Activated CD8-positive, alpha-beta T cell treated with anti-CD3 and anti-CD28 coated beads for 36 hours (primary cell): ENCODE data around the gene PDF. TPM values are rescaled to one million over a fixed set of nuclear protein-coding genes. Genes with fewer than 3 reads are reported as not detected.
"Not testable (repeated sequence)": the region's sequence is repeated elsewhere in the genome, so short reads cannot be mapped to it uniquely, and the experiment has no call there.

ENCODE experiments used
- ATAC-seq: fragments of 200-7000 bp; cut with Tn5 transposase; one replicate; pipeline ENCODE4 v1.10.0; 2021; ENCODE audit warnings: mild to moderate bottlenecking, moderate library complexity
- CTCF ChIA-PET: fragments of 350-600 bp; sonication (Branson Sonifier 250); formaldehyde crosslinking; loops from one replicate; lab custom pipeline; 2021; ENCODE audit warnings: antibody characterized with exemption; lab: Charles Lee
- POLR2A ChIA-PET: fragments of 350-600 bp; sonication (Branson Sonifier 250); formaldehyde crosslinking; loops from one replicate; lab custom pipeline; 2021; ENCODE audit warnings: antibody characterized with exemption; lab: Charles Lee
- DNase-seq: peaks from one replicate; pipeline ENCODE4 v3.0.0-alpha.2; 2020
- H3K27ac Mint-ChIP-seq: one replicate; pipeline ENCODE4 v1.8.0; 2021; ENCODE audit warnings: mild to moderate bottlenecking, mixed read lengths
- H3K27me3 Mint-ChIP-seq: one replicate; pipeline ENCODE4 v1.8.0; 2021; ENCODE audit warnings: mixed read lengths
- H3K36me3 Mint-ChIP-seq: one replicate; pipeline ENCODE4 v1.8.0; 2021; ENCODE audit warnings: low read depth, mixed read lengths
- H3K4me1 Mint-ChIP-seq: one replicate; pipeline ENCODE4 v1.8.0; 2021; ENCODE audit warnings: low read depth, mixed read lengths
- H3K4me3 Mint-ChIP-seq: one replicate; pipeline ENCODE4 v1.8.0; 2021; ENCODE audit warnings: mild to moderate bottlenecking, moderate library complexity, mixed read lengths
- H3K9me3 Mint-ChIP-seq: one replicate; pipeline ENCODE4 v1.8.0; 2021; ENCODE audit warnings: mixed read lengths
- CTCF ChIP-seq: fragments of 200-600 bp; IDR thresholded peaks from one replicate; pipeline ENCODE4 v1.8.0; 2022; ENCODE audit warnings: antibody characterized with exemption, mild to moderate bottlenecking
- intact Hi-C: fragments of 100-400 bp; cut with micrococcal nuclease; formaldehyde crosslinking; loops from one replicate; pipeline ENCODE4 v1.10.0; 2022
- total RNA-seq, 2 experiments: library from RNA; stranded (reverse); gene quantifications; one replicate each; pipeline ENCODE4 v1.2.3, GENCODE V29; 2021

Gene PDF
- total RNA-seq, 2 experiments from 2014 or later = 16.1 to 19.5 TPM

GRCh38 chr16:69294051-69294450 lies 36.3 kb downstream of the PDF start:
- DNase-seq = no peak
- Mint-ChIP-seq H3K36me3 (no peaks in the 10 kb centered on the region), H3K4me3 (no peak overlapping the region), H3K4me1 (peaks cover 5% of the 10 kb centered on the region), H3K27ac (no peak overlapping the region), H3K9me3 (no peaks in the 10 kb centered on the region), H3K27me3 (no peaks in the 10 kb centered on the region)
- POLR2A ChIA-PET = no interaction called here
- CTCF ChIA-PET = interaction anchor here (0.8 kb wide), 1 partner anchor 143 kb away, joined by 3 read pairs; no protein-coding TSS in a partner anchor
- intact Hi-C loops = no loop called here
- ATAC-seq = no peak
- no peak for TF ChIP-seq CTCF

DNA sequence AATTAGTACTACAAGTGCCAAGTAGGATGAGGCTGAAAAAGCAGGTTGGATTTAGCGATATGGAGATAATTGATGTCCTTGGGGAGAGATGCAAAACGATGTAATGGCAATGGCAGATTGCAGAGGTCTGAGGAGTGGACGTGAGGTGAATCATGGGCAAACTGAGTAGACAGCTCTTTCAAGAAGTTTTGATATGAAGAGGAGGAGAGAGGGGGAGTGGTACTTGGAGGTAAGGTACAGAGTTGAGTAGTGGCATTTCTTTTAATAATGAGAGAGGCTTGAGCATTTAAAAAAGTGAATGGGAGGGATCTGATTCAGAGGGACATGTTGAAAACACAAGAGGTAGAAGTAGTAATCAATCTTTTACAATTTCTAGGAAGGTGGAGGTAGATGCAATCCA lies 37.0 kb downstream of the PDF start:
- ChIA-PET POLR2A (no interaction called here), CTCF (interaction anchor here (0.8 kb wide), 1 partner anchor 143 kb away, joined by 3 read pairs; no protein-coding TSS in a partner anchor)
- Mint-ChIP-seq H3K27ac (peak overlapping the region; percentile 40), H3K4me3 (no peak overlapping the region), H3K9me3 (no peaks in the 10 kb centered on the region), H3K27me3 (no peaks in the 10 kb centered on the region), H3K4me1 (peaks cover 5% of the 10 kb centered on the region), H3K36me3 (no peaks in the 10 kb centered on the region)
- intact Hi-C loops = no loop called here
- no peak for DNase-seq
- no peak for TF ChIP-seq CTCF
- ATAC-seq = peak; percentile 53

DNA sequence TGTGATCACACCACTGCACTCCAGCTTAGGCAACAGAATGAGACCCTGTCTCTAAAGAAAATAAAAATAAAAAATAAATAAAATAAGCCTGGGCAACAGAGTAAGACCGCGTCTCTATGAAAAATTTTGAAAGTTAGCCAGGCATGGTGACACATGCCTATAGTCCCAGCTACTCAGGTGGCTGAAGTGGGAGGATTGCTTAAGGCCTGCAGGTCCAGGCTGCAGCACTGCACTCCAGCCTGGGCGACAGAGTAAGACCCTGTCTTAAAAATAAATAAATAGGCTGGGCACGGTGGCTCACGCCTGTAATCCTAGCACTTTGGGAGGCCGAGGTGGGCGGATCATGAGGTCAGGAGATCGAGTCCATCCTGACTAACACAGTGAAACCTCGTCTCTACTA lies 38.7 kb downstream of the PDF start:
- H3K36me3 Mint-ChIP-seq, H3K4me3 Mint-ChIP-seq, CTCF ChIA-PET, H3K27ac Mint-ChIP-seq, H3K27me3 Mint-ChIP-seq, DNase-seq, H3K9me3 Mint-ChIP-seq, POLR2A ChIA-PET, ATAC-seq, H3K4me1 Mint-ChIP-seq, intact Hi-C loops: not testable (repeated sequence)

- ChIA-PET POLR2A (interaction anchor here (0.6 kb wide), 1 partner anchor 69 kb away, joined by 3 read pairs; no protein-coding TSS in a partner anchor), CTCF (interaction anchor here (0.7 to 5.4 kb wide), 13 partner anchors 8 to 136 kb away, joined by 3 to 77 read pairs (median 4); partner anchors contain the start of genes COG8, NIP7 and VPS4A)
- H3K4me1 Mint-ChIP-seq = peaks cover 3% of the 10 kb centered on the region
- peak; percentile 27 for ATAC-seq
- no peaks in the 10 kb centered on the region for H3K9me3 Mint-ChIP-seq
- H3K36me3 Mint-ChIP-seq = no peaks in the 10 kb centered on the region
- no peak overlapping the region for H3K4me3 Mint-ChIP-seq
- DNase-seq = peak; percentile 55
- H3K27ac Mint-ChIP-seq = no peak overlapping the region
- H3K27me3 Mint-ChIP-seq = no peaks in the 10 kb centered on the region
- intact Hi-C loops = loop anchor here (5.0 kb wide), 1 partner anchor 135 kb away; no protein-coding TSS in a partner anchor
- TF ChIP-seq CTCF = peak; percentile 86
These were observed 43.3 kb downstream of the PDF start for GRCh38 chr16:69286941-69287713.

GRCh38 chr16:69285240-69285639 lies 45.1 kb downstream of the PDF start:
- Mint-ChIP-seq H3K27me3 (no peaks in the 10 kb centered on the region), H3K4me1 (peaks cover 3% of the 10 kb centered on the region), H3K4me3 (no peak overlapping the region), H3K36me3 (no peaks in the 10 kb centered on the region), H3K27ac (no peak overlapping the region), H3K9me3 (no peaks in the 10 kb centered on the region)
- no peak for ATAC-seq
- intact Hi-C loops = loop anchor here (5.0 kb wide), 1 partner anchor 133 kb away; no protein-coding TSS in a partner anchor
- CTCF ChIA-PET = interaction anchor here (1.0 to 5.4 kb wide), 9 partner anchors 9 to 204 kb away, joined by 3 to 77 read pairs (median 5); no protein-coding TSS in a partner anchor
- POLR2A ChIA-PET = interaction anchor here (0.7 to 1.6 kb wide), 2 partner anchors 153 to 341 kb away, joined by 3 to 4 read pairs; partner anchors contain the start of genes CHTF8 and UTP4
- TF ChIP-seq CTCF = no peak
- DNase-seq = no peak
